ENCODE data around the gene CXCL17. TPM values are rescaled to one million over a fixed set of nuclear protein-coding genes. Genes with fewer than 3 reads are reported as not detected.

The CXCL17 gene
- total RNA-seq (2014; rRNA removed) (0.98 TPM in 1 of 2 replicates, not detected in the other), Bru-seq, nascent RNA (percentile 6 among the genes with signal in this experiment), BruChase-seq, experiment 1, labeled RNA remaining after a 6-hour chase (not detected), BruChase-seq, experiment 2, labeled RNA remaining after a 2-hour chase (percentile 10 among the genes with signal in this experiment)
- long read RNA-seq: 0 reads

- no peaks in the 10 kb centered on the region for H3F3A ChIP-seq (ENCODE audit: low read length, unreplicated experiment)
- BruUV-seq (replicated peaks): no TSS peak
- no peaks in the 10 kb centered on the region for H3K27me3 ChIP-seq (ENCODE audit: low read length)
- H3K4me3 ChIP-seq (ENCODE audit: low read length): no peak within 1 kb of the TSS
- no peak within 1 kb of the TSS for H3K9ac ChIP-seq (ENCODE audit: low read length)
- peak; percentile 4 for DNase-seq
- H3K27ac ChIP-seq (ENCODE audit: low read length): peak within 1 kb of the TSS; percentile 72
- H3K4me2 ChIP-seq (ENCODE audit: low read length): 0 out of 2 replicates have a peak within 1 kb of the TSS, but pooled peaks have one; percentile 42
- H3K36me3 ChIP-seq (ENCODE audit: low read depth, low read length): no peaks in the 10 kb centered on the region
- no peaks in the 10 kb centered on the region for H4K20me1 ChIP-seq (ENCODE audit: low read length)
- intact Hi-C loops (cut with micrococcal nuclease): no loop called here
- H3K4me1 ChIP-seq (ENCODE audit: insufficient read depth, low read length): peaks cover 16% of the 10 kb centered on the region
- CTCF ChIA-PET: no interaction called here
- no peaks in the 10 kb centered on the region for H3K9me3 ChIP-seq (ENCODE audit: low read length)
- no peak within 1 kb of the TSS for H2AFZ ChIP-seq (ENCODE audit: low read length)
- no peaks in the 10 kb centered on the region for H3K79me2 ChIP-seq (ENCODE audit: low read length)
- POLR2A ChIA-PET (ENCODE audit: unreplicated experiment): no interaction called here
- no peak for TF ChIP-seq CTCF (conservative IDR thresholded peaks at IDR 0.05; ENCODE audit: low read depth, low read length)
- no peak for TF ChIP-seq EZH2 (IDR thresholded peaks at IDR 0.05; ENCODE audit: low read length, unreplicated experiment)
- TF ChIP-seq EZH2phosphoT487 (IDR thresholded peaks at IDR 0.05; ENCODE audit: borderline replicate concordance, low read length): no peak
- ATAC-seq: no peak
- H3K9me2 ChIP-seq (replicated peaks; ENCODE audit: low read length): no peaks in the 10 kb centered on the region
Observed at GRCh38 chr19:42442833-42443232, at the start of gene CXCL17. TSS of gene CXCL17 (minus strand) at chr19:42442946. CDS start at chr19:42442832, 114 bp downstream.

GRCh38 chr19:42488783-42489521 is 46.2 kb upstream of the CXCL17 start:
- no peaks in the 10 kb centered on the region for H4K20me1 ChIP-seq (ENCODE audit: low read length)
- CTCF ChIA-PET: no interaction called here
- H3K4me3 ChIP-seq (ENCODE audit: low read length): no peak overlapping the region
- H3K27me3 ChIP-seq (ENCODE audit: low read length): no peaks in the 10 kb centered on the region
- no peak overlapping the region for H2AFZ ChIP-seq (ENCODE audit: low read length)
- peak; percentile 71 for DNase-seq
- H3K4me1 ChIP-seq (ENCODE audit: insufficient read depth, low read length): peaks cover 15% of the 10 kb centered on the region
- TF ChIP-seq CTCF (conservative IDR thresholded peaks at IDR 0.05; ENCODE audit: low read depth, low read length) (no peak), EZH2 (IDR thresholded peaks at IDR 0.05; ENCODE audit: low read length, unreplicated experiment) (no peak), EZH2phosphoT487 (IDR thresholded peaks at IDR 0.05; ENCODE audit: borderline replicate concordance, low read length) (no peak)
- no peaks in the 10 kb centered on the region for H3K79me2 ChIP-seq (ENCODE audit: low read length)
- peak; percentile 82 for ATAC-seq
- H3K4me2 ChIP-seq (ENCODE audit: low read length): peak overlapping the region; percentile 47
- H3K27ac ChIP-seq (ENCODE audit: low read length): peak overlapping the region; percentile 42; the same call in 1 of the 2 replicates
- H3F3A ChIP-seq (ENCODE audit: low read length, unreplicated experiment): no peaks in the 10 kb centered on the region
- no TSS peak for BruUV-seq (replicated peaks)
- POLR2A ChIA-PET (ENCODE audit: unreplicated experiment): no interaction called here
- intact Hi-C loops (cut with micrococcal nuclease): no loop called here
- H3K9me3 ChIP-seq (ENCODE audit: low read length): no peaks in the 10 kb centered on the region
- H3K9me2 ChIP-seq (replicated peaks; ENCODE audit: low read length): no peaks in the 10 kb centered on the region
- no peaks in the 10 kb centered on the region for H3K36me3 ChIP-seq (ENCODE audit: low read depth, low read length)
- no peak overlapping the region for H3K9ac ChIP-seq (ENCODE audit: low read length)

- BruUV-seq (replicated peaks): no TSS peak
- Histone ChIP-seq H3K4me3 (ENCODE audit: low read length) (no peak overlapping the region), H2AFZ (ENCODE audit: low read length) (no peak overlapping the region), H3F3A (ENCODE audit: low read length, unreplicated experiment) (no peaks in the 10 kb centered on the region), H4K20me1 (ENCODE audit: low read length) (no peaks in the 10 kb centered on the region), H3K27me3 (ENCODE audit: low read length) (no peaks in the 10 kb centered on the region), H3K4me2 (ENCODE audit: low read length) (no peak overlapping the region), H3K4me1 (ENCODE audit: insufficient read depth, low read length) (peaks cover 15% of the 10 kb centered on the region), H3K9me2 (replicated peaks; ENCODE audit: low read length) (no peaks in the 10 kb centered on the region), H3K79me2 (ENCODE audit: low read length) (no peaks in the 10 kb centered on the region), H3K27ac (ENCODE audit: low read length) (no peak overlapping the region), H3K9me3 (ENCODE audit: low read length) (no peaks in the 10 kb centered on the region), H3K9ac (ENCODE audit: low read length) (no peak overlapping the region), H3K36me3 (ENCODE audit: low read depth, low read length) (no peaks in the 10 kb centered on the region)
- ATAC-seq (no peak), DNase-seq (no peak)
- TF ChIP-seq EZH2 (IDR thresholded peaks at IDR 0.05; ENCODE audit: low read length, unreplicated experiment) (no peak), CTCF (conservative IDR thresholded peaks at IDR 0.05; ENCODE audit: low read depth, low read length) (no peak), EZH2phosphoT487 (IDR thresholded peaks at IDR 0.05; ENCODE audit: borderline replicate concordance, low read length) (no peak)
- POLR2A ChIA-PET (ENCODE audit: unreplicated experiment): no interaction called here
- intact Hi-C loops (cut with micrococcal nuclease): no loop called here
- CTCF ChIA-PET: no interaction called here
Observed at GRCh38 chr19:42487798-42488178, 45.0 kb upstream of the CXCL17 start.
